ENCODE measurements around the gene UBE2F.

The UBE2F gene

GRCh38 chr2:238069877-238070276 is 103.1 kb downstream of the UBE2F start:
- no peak for DNase-seq (ENCODE audit: low read depth in 3 of 3, low spot score in 1 of 3)

GRCh38 chr2:238075397-238075796 is 108.6 kb downstream of the UBE2F start:
- no peak for DNase-seq (ENCODE audit: low read depth in 3 of 3, low spot score in 1 of 3)

GRCh38 chr2:238077292-238077691 is 110.5 kb downstream of the UBE2F start:
- DNase-seq (ENCODE audit: low read depth in 3 of 3, low spot score in 1 of 3) = no peak

GRCh38 chr2:238079874-238080327 is 113.1 kb downstream of the UBE2F start:
- no peak for DNase-seq (ENCODE audit: low read depth in 3 of 3, low spot score in 1 of 3)

- DNase-seq (ENCODE audit: low read depth in 3 of 3, low spot score in 1 of 3) = no peak
Measured at GRCh38 chr2:238080518-238080917, 113.7 kb downstream of the UBE2F start.

- DNase-seq (ENCODE audit: low read depth in 3 of 3, low spot score in 1 of 3) = no peak
Measured at GRCh38 chr2:238081150-238081549, 114.3 kb downstream of the UBE2F start.

GRCh38 chr2:238081561-238081960 is 114.7 kb downstream of the UBE2F start:
- no peak for DNase-seq (ENCODE audit: low read depth in 3 of 3, low spot score in 1 of 3)

GRCh38 chr2:238082151-238082550 is 115.3 kb downstream of the UBE2F start:
- DNase-seq (ENCODE audit: low read depth in 3 of 3, low spot score in 1 of 3) = no peak

GRCh38 chr2:238082827-238083226 is 116.0 kb downstream of the UBE2F start:
- no peak for DNase-seq (ENCODE audit: low read depth in 3 of 3, low spot score in 1 of 3)

- DNase-seq (ENCODE audit: low read depth in 3 of 3, low spot score in 1 of 3) = no peak
Measured at GRCh38 chr2:238083919-238084318, 117.1 kb downstream of the UBE2F start.

- DNase-seq (ENCODE audit: low read depth in 3 of 3, low spot score in 1 of 3) = no peak
Measured at GRCh38 chr2:238084761-238085160, 117.9 kb downstream of the UBE2F start.

- DNase-seq (ENCODE audit: low read depth in 3 of 3, low spot score in 1 of 3) = no peak
Measured at GRCh38 chr2:238085899-238086298, 119.1 kb downstream of the UBE2F start.

GRCh38 chr2:238087211-238087610 is 120.4 kb downstream of the UBE2F start:
- DNase-seq (ENCODE audit: low read depth in 3 of 3, low spot score in 1 of 3) = no peak

GRCh38 chr2:238090887-238091286 is 124.1 kb downstream of the UBE2F start:
- DNase-seq (ENCODE audit: low read depth in 3 of 3, low spot score in 1 of 3) = no peak

GRCh38 chr2:238091436-238092060 is 124.7 kb downstream of the UBE2F start:
- no peak for DNase-seq (ENCODE audit: low read depth in 3 of 3, low spot score in 1 of 3)

Data from stimulated activated CD4-positive, alpha-beta T cell treated with anti-CD3 and anti-CD28 coated beads, TNF-alpha, amount 100 ng/mL, for 1 hour (primary cell).